Inferior parietal cortex (tissue), 1 donor: ENCODE data around the gene MYO1B.

Experiments
- DNase-seq: peaks from one replicate; pipeline ENCODE4 v3.0.0-alpha.2; 2016; ENCODE audit errors: extremely low spot score

MYO1B gene

DNA sequence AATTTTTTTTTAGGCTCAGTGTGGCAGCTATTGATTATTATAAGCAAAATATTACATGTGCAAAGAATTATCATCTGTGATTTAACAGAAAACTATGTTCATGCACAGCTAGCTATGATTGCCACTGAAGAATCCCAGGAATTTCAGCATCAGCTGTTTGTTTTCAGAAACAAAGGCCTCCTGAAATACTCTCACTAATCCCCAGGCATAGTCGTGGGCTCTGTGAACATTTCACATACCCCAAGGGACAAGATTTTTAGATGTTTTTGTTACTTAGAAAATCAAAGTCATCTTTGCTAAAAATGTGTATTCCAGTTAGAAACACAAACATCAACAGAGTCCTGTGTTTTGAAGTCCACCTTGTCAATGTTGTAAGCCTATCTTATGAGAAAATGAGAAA lies 156.1 kb downstream of the MYO1B start:
- DNase-seq = no peak

DNA sequence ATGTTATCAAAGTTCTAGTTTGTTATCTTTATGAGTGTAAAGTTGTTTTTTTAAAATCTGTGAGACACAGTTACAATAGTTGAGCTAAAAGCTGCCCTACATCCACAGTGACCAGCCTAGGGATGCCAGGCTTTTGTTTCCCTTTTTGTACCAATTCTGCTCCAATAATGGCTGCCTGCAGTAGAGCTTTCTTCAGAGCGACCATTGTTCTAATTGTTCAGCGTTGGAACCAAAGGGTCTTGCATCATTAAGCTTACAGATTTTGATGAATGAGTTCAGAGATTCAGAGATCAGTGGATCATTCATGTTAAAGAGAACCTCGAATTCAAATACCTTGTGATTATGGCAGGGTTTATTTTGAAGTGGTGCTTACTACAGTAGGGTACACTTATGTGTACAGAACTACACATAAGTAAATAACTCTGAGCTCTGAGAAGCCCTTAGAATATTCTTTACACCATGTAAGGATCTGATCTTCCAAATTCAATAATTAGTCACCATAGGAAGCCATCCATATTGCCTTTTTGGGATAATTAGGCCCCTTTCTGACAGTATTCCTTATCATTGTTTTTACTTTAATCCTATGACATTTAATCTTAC lies 157.9 kb downstream of the MYO1B start:
- no peak for DNase-seq

DNA sequence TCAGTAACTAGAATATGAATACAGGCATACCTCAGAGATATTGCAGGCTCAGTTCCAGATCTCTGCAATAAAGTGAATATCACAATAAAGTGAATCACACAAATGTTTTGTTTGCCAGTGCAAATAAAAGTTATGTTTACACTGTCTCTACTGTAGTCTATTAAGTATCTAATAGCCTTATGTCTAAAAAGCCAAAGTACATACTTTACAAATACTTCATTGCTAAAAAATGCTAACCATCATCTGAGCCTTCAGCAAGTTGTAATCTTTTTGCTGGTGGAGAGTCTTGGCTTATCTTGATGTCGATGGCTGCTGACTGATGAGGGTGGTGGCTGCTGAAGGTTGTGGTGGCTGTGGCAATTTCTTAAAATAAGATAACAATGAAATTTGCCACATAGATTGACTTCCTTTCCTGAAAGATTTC lies 159.4 kb downstream of the MYO1B start:
- DNase-seq = no peak

DNA sequence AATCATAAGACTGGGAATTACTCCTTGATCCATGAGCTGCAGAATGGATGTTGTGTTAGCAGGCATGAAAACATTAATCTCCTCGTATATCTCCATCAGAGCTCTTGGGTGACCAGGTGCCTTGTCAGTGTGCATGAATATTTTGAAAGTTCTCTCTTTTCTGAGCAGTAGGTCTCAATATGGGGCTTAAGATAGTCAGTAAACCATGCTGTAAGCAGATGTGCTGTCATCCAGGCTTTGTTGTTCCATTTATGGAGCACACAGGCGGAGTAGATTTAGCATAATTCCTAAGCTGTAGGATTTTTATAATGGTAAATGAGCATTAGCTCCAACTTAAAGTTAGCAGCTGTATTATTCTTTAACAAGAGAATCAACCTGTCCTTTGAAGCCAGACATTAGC lies 160.3 kb downstream of the MYO1B start:
- no peak for DNase-seq

DNA sequence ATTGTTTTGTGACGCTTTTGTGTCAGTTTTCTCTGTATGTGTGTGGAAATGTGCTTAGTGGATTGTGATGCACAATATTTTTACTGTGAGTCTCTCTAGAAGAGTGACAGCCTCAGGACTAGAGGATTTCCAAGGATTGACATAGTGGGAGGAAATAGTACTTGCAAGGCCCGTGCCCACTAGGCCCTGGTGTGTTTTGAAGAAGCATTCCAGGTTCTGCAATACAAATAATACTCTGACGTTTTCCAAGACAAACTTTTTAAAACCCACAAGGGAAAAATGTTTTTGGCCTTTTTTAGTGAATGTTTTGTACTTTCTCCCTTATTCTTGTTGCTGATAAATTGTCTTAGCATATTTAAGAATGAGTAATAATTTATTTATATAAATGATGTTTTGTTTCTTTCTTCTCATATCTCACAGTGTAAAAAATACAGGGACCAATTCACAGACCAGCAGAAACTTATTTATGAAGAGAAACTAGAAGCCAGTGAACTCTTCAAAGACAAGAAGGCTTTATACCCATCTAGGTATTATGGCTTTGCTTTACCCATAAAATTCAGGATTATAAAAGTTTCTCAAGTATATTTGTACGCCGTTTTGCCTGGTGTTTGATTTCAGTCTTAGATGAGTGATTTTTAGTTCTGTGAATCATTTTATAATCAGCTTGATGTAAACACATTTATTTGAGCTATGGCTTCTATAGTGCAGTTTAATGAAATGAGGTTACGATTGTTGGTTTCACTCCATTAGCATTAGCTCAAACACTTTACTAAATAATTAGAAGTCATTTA lies 165.6 kb downstream of the MYO1B start:
- no peak for DNase-seq

DNA sequence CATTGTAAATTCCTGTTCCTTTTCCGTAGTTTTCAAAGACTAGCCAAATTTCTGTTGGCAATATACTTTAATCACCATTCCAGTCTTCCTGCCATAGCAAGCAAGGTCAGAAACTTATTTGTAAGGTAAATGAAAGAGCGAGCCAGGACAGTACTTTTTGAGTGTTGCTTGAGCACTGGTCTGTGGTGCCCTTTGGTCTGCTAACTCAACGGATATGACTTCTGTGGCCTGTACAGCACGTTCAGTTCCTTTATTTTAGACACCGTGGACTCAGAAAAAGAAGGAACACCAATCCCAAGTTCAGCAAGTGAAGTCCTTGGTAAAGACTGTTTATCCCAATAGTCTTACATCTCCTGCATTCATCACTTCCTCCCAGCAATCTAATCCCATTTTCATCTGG lies 166.3 kb downstream of the MYO1B start:
- no peak for DNase-seq

DNA sequence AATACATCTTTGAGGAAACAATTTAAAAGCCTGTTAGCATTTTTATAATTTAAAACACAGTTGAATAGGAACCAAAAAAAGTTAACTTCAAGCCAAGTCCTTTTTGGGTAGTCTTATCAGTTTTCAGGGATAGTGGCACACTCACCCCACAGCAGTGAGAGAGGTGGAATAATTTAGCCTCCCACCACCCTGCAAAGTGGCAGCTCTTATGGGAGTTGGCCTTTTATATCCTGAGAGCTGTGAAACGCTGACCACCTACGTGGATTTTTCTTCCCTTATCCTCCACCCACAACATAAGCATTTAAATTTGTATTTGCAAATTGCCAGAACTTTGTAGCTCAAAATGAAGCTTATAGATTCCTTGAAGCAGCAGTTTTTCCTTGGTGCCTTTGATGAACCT lies 167.1 kb downstream of the MYO1B start:
- peak; percentile 13 for DNase-seq

DNA sequence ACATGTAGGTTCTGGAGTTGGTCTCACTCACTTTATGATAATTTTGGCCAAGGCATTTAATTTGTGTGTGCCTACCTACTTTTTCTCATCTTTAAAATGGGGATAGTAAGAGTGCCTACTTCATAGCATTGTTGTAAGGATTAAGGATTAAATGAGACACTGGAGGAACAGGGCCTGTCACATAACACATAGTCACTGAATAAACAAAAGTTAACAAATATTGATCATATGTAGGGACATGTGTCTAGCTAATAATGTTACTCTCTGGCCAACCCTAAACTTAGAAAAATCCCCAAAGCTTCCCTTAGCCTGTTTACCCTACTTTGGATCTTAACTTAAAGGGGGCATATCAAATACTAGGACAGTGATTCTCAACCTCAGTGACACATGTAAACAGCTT lies 169.9 kb downstream of the MYO1B start:
- DNase-seq = no peak

DNA sequence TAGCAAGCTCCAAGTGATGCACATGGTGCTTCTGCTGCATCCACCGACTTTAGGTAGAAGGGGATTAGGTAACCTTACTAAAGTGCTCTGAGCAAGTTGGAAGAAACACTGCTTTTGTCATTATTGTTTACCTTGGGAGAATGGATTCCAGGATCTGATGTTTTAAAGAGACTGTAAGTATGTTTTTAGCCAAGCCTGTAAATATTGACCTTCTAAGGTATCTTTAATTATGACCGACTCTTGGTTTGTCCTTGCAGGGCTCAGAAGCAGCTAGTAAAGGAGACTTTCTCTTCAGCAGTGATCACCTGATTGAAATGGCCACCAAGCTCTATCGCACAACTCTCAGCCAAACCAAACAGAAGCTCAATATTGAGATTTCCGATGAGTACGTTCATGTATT lies 170.7 kb downstream of the MYO1B start:
- no peak for DNase-seq

DNA sequence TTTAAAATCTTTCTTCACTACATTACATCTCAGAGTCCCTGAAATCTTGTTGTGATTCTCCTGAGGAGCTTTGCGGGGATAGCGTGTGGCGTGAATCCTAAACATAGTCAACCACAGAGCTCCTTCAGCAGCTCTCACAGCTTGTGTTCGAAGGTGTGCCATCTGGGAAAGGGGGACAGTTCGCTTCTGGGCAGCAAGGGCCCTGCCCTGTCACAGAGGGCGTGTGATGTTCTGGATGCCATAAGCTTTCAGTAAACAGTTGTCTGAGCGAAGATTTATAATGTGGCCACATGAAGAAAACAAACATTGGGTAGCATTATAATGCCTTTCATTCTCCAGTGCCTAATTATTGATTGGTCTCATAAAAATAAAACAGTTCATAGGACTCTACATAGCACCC lies 172.5 kb downstream of the MYO1B start:
- no peak for DNase-seq

DNA sequence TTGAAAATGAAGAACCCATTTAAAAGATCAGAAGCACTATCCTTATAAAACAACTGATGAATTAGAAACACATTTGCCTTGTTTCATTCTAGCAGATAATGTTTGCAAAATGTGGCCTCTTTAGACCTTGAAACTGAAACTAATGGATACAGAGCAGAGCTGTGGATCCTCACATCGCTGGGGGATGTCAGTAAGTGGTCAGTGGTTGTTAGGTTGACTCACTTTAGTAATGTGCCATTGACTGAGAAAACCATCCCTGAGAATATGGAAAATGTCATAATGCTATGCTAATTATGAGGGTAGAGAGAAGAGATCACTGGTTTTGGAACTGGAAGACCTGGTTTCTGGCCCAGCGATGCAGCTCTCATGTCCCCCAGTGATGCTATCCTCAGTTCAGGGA lies 176.7 kb downstream of the MYO1B start:
- no peak for DNase-seq

DNA sequence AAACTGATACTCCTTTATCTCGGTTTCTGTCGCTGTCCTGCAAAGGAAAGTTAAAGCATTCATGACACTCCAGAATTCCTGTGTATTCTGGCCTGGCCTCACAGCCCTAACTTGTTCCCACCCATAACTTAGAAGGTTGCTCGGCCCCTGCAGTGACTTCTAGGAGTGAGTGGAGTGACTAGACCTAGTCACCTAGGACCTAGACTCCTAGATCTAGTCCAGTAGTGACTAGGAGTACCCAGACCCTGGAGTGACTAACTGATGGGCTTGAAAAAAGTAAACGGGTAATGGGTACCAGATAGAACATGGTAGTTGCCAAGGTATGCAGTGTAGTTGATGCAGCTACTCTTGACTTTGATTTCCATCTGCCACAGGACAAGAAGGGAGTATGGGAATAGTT lies 181.8 kb downstream of the MYO1B start:
- no peak for DNase-seq

DNA sequence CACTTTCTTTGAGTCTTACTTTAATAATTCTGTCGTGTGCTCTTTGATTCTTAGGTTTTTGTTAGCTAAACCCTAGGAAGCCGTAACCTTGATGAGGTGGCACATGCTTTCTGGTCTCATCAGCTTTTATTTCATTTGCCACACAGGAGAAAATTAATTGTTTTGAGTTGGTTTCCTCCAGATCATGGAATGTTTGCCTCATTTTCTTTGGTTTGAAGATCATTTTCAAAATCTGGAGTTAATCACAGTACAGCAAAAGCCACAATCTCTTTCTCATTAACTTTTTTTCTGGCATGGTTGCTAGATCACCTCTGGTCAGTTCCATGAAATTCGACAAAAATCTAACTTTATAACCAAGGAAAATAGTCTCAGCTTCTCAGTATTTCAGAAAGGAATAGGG lies 182.9 kb downstream of the MYO1B start:
- no peak for DNase-seq

DNA sequence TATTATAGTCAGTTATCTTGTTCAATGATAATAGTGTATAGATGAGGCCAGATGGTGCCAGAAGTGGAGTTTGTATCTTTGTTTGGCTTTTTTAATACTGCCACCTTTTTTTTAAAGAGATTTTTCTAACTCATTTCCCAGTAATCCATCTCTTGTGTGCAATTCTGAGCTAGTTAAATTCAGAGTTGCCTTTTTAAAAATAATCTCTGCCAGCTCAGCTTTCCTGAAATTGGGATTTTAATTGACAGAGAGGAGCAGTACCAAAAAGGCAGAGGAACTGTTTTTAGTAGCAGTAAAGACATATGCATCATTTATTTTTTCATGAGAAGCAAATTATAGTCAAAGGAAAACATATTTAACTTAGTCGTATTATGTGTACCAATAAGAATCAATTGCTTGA lies 185.3 kb downstream of the MYO1B start:
- DNase-seq = no peak

DNA sequence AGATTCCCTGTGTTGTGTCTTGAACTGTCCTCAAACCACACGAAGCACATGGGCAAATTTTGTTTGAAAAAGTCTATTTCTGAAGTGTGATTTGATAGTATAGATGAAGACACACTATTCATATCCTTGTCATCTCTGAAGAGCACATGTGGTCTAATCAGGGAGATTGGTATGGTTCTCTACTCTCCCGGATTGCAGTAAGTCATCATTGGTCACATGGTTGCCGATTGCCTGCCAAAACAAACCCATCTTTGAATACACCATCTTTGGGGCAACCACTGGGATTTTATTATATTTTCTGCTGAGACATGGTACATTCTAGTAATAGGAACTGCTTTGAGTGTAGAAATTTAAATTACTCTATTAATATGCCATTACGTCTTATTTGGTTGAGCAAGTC lies 186.9 kb downstream of the MYO1B start:
- no peak for DNase-seq

DNA sequence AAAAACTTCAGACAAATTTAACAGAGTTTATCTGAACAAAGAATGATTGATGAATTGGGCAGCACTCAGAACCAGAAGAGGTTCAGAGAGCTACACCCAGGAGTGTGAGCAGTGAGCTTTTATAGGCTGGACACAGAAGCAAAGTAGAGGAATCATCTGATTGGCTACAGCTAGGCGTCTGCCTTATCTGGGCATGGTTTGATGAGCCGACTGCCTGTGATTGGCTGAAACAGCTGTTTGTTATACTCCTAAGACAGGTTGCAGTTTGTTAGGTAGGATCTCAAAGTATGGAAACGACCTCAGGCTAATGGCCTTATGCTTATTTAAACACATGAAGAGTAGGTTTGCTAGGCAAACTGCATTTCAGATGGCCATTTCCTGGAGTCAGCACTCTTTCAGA lies 188.9 kb downstream of the MYO1B start:
- no peak for DNase-seq

DNA sequence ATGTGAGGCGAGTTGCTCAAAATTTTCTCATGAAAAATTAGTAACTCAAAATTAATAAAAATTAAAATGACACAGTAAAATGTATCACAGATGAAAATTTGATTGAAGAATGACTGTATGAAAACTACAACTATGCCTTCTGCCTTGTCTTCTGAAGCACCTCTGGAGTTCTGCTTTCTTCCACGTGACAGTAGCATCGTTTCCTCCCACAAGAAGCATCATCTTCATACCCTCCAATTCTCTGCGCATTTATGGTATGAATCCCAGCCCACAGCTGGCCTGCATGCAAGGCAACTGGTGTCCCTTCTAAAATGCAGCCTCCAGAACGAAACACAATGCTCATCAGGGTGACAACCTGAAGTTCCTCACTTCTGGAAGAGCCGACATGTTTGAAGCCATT lies 189.9 kb downstream of the MYO1B start:
- no peak for DNase-seq

DNA sequence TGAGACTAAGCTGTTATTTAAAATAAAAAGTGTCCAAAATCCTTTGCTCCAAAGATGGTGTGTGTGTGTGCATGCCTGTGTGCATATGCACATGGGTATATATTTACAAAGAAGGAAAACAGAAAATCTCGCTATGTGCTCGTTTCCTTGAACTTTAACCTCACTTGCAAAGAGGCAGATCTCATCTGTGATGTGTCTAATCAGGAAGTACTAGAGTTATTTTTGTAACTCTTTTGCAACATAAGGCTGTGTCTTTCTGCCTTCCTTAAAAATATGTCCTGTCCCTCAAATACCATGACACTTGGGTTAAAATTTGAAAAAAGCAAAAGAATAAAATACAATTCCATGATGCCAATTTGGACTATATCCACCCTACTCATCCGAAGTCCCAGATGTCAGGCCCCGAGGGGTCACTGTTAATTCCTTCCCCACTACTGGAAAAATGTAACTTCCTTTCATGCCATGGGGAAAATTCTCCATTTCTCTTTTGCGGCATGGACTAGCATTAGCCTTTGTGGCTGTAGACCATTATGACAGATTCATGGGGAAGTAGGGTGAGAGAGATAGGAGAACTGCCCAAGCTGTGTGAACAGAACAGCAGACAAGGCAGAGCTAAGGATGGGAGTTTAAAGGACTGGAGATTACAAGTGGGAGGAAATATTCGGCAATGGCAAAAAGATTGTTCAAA lies 191.3 kb downstream of the MYO1B start:
- no peak for DNase-seq

DNA sequence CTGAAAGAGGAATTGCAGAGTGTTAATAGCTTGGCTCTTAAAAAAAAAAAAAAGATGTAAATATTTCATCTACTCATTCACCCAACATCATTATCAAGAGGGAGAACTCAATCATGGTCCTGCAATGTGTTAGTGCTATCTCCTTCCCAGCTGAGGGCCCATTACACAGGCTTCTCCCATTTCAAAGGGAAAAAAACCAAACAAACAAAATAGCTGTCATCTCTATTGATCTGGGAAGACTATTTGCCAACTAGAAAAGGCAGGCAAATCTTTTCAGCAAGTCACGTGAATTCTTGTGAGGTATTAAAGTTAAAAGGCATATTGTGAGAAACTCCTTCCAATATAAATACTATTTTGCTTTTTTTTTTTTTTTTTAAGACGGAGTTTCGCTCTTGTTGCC lies 194.3 kb downstream of the MYO1B start:
- no peak for DNase-seq

DNA sequence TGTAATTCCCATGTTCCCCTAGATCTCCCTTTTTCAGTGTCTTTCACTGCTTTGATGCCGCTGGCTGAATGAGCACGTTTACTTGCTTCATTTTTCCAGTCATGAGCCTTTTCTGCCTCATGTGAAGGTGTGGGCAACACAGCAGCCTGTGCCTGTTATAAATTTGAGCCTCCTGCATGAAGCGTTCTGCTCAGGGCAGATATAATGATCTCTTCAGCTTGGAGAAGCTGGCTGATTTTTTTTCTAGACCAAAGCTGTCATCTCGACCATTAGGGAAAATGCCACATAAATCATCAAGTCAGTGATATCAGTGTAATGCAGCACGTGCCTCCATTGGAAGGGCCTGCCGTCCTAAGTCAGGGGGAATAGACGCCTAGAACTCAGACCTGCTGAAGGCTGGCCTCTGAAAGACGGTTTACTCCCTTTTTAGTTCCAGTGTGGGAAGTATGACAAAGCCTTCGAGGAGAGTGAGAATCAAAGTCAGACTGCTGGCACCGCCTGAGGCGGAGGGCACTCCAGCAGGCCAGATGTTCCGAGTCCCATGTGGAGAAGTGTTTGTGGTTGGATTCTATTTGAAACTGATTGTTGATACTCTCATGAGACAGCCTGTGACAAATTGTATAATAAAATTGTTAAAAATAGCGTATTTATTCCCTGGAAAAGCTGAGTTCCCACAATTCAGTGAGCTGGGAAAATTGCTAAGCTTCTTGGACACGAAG lies 196.5 kb downstream of the MYO1B start:
- DNase-seq = no peak

DNA sequence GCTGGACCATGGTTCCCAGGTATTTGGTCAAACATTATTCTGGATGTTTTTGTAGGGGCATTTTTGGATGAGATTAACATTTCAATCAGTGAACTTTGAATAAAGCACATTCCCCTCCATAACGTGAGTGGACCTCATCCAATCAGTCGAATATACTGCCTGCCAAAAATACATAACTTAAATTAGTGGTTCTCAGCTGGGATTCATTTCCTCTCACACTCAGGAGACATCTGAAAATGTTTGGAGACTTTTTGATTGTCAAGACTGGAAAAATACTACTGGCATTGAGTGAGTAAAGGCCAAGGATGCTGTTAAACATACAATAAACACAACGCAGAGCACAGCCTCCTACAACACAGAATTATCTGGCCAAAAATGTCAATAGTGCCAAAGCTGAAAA lies 198.2 kb downstream of the MYO1B start:
- no peak for DNase-seq

DNA sequence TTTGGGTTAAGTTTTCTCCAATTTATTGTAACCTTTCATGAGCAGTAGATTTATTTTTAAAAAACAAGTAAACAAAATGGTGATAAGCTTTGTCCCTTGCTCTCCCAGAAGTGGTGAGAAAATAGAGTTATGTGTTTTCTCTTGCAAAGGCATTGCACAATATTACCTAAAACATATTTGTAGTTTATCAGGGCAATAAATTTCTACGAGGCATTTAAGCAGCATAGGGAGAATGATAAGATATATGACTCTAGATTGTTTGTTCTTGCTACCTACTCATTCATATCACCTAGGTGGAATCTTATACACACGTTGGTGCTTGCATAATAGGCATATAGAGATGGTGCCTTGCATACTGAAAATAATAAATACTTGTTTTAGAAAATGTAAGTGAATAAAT lies 201.7 kb downstream of the MYO1B start:
- no peak for DNase-seq

DNA sequence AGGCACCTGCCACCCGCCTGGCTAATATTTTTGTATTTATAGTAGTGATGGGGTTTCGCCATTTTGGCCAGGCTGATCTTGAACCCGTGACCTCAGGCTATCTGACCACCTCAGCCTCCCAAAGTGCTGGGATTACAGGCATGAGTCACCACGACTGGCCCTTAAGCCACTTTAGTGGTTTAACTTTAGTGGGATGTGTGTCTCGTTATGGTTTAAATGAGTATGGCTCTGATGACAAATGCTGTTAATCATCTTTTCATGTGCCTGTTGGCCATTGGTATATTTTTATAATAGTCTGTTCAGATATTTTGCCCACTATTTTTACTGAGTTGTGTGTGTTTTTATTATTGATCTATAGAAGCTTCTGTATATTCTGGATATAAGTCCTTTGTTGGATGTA lies 205.9 kb downstream of the MYO1B start:
- DNase-seq = no peak
